ENCODE measurements around the gene THSD7A.

DNA sequence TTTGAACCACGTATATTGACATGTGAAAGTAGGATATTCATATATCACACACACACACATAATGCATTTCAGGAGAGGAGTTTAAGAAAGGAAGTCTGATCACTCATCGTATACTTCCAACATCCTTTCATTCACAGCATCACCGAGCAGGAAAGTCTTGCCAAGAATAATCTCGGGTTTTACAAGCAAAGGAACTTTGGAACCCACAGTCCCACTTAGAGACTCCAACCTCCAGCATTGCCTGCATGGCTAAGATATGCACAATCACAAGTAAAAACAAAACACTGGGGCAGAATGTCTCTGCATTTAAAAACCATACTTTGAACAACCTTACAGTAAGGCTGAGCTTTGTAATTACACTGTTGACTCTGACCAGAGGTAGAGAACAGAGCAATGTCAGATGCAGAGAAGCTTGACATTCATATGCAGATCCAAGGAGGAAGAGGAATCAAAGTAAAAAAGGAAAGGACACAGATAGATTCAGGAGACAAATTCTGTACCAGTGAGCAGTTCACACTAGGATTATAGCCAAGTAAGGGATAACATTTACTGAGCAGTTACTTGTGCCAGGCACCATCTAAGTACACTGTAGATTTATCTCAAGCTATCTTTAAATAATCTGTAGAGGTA lies 14.8 kb downstream of the THSD7A start:
- TF ChIP-seq POLR2AphosphoS5 (IDR thresholded peaks at IDR 0.05; ENCODE audit: low read depth, low read length): no peak
- no peak for TF ChIP-seq SIN3A (IDR thresholded peaks at IDR 0.05; ENCODE audit: borderline replicate concordance, insufficient read depth, low read length)
- TF ChIP-seq TAF1 (IDR thresholded peaks at IDR 0.05; ENCODE audit: borderline replicate concordance, insufficient read depth, low read length): no peak
- no peak for TF ChIP-seq REST (IDR thresholded peaks at IDR 0.05; ENCODE audit: insufficient read depth in 1 of 2, low read depth in 2 of 2, low read length in 2 of 2)
